Rectal smooth muscle tissue (tissue), 1 donor: ENCODE results near the gene TSN.
"Not testable (repeated sequence)": the region's sequence is repeated elsewhere in the genome, so short reads cannot be mapped to it uniquely, and the experiment has no call there.

Source experiments
- H3K27ac ChIP-seq: one replicate; pipeline ENCODE4 v1.7.0; 2013; ENCODE audit warnings: low read depth, low read length, inconsistent platforms
- H3K27me3 ChIP-seq: one replicate; pipeline ENCODE4 v1.7.0; 2013; ENCODE audit warnings: low read length; ENCODE audit not compliant: control insufficient read depth, insufficient read depth
- H3K36me3 ChIP-seq: one replicate; pipeline ENCODE4 v1.7.0; 2013; ENCODE audit warnings: low read length; ENCODE audit not compliant: control insufficient read depth, insufficient read depth
- H3K4me1 ChIP-seq: one replicate; pipeline ENCODE4 v1.7.0; 2013; ENCODE audit warnings: low read length; ENCODE audit not compliant: control insufficient read depth, insufficient read depth
- H3K4me3 ChIP-seq: one replicate; pipeline ENCODE4 v1.7.0; 2013; ENCODE audit warnings: low read length
- H3K9ac ChIP-seq: one replicate; pipeline ENCODE4 v1.7.0; 2013; ENCODE audit warnings: low read length

Gene TSN

DNA sequence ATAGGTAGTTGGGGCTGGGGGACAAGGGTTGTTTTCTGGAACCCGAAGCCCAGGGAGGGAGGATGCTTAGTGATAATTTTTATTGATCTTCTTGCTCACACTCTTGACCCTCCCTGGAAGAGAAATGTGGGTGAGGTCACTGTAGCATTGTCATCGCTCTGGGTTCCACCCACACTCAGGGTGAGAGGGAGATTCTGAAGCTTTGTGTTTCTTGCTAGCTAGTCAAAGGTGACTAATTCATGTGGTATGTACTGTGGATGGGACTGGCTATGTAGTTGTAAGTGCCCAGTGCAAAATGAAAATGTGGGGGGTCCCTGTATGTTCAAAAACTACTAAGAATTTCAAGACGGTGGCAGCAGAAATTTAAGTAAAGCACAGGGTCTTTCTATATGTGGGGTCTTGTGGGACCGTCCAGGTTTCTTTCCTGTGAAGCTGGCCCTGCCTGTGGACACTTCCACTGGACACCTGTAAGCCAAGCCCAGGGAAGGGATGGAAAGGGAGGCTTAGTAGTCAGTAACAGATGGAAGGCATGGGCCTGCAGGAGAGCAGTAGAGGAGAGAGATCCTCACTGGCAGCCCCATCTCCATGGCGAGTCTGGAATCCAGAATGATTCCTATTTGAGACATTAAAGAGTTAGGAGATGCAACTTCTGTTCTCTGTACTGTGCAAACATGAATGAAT lies 35.0 kb downstream of the TSN start:
- no peaks in the 10 kb centered on the region for H3K4me1 ChIP-seq
- no peak overlapping the region for H3K4me3 ChIP-seq
- H3K9ac ChIP-seq, result no peak overlapping the region
- H3K27ac ChIP-seq, result no peak overlapping the region
- H3K36me3 ChIP-seq, result no peaks in the 10 kb centered on the region
- H3K27me3 ChIP-seq, result no peaks in the 10 kb centered on the region

DNA sequence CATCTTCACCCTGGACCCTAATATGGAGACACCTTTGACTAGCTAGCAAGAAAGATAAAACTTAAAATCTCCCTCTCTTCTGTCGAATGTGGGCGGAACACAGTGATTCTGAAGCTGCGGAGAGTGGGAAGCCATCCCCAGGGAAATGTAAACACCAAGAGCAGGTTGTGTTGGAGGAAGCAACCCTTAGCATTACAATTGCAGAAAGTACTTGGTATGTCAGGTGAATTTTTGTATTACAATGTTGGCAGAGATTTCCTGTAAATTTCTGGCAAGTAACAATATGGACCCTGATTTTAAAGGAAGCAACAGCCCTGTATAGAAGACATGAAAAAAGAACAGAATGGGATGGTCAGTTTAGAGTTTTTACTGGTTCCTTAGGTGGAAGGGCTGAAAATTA lies 35.8 kb downstream of the TSN start:
- Histone ChIP-seq H3K4me3 (no peak overlapping the region), H3K36me3 (no peaks in the 10 kb centered on the region), H3K4me1 (no peaks in the 10 kb centered on the region), H3K27me3 (no peaks in the 10 kb centered on the region), H3K27ac (no peak overlapping the region), H3K9ac (no peak overlapping the region)

- Histone ChIP-seq H3K9ac (no peak overlapping the region), H3K4me3 (no peak overlapping the region), H3K27ac (no peak overlapping the region), H3K36me3 (no peaks in the 10 kb centered on the region), H3K4me1 (no peaks in the 10 kb centered on the region), H3K27me3 (no peaks in the 10 kb centered on the region)
These were observed 36.4 kb downstream of the TSN start for GRCh38 chr2:121791801-121792221.

DNA sequence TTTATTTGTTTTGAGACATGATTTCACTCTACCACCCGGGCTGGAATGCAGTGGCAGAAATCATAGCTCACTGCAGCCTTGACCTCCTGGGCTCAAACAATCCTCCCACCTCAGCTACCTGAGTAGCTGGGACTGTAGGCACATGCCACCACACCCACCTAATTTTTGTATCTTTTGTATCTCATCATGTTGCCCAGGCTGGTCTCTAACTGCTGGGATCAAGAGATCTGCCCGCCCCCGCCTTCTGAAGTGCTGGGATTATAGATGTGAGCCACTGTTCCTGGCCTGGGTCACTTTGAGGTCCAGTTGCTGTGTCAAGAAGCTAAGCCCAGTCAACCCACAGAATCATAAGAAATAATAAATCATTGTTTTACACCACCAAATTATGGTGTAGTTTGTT lies 38.4 kb downstream of the TSN start:
- H3K27me3 ChIP-seq, result no peaks in the 10 kb centered on the region
- H3K36me3 ChIP-seq, result no peaks in the 10 kb centered on the region
- no peaks in the 10 kb centered on the region for H3K4me1 ChIP-seq
- no peak overlapping the region for H3K4me3 ChIP-seq
- H3K27ac ChIP-seq, result no peak overlapping the region
- H3K9ac ChIP-seq, result no peak overlapping the region

- Histone ChIP-seq H3K27ac (no peak overlapping the region), H3K36me3 (no peaks in the 10 kb centered on the region), H3K4me3 (no peak overlapping the region), H3K9ac (no peak overlapping the region), H3K4me1 (no peaks in the 10 kb centered on the region), H3K27me3 (no peaks in the 10 kb centered on the region)
These were observed 38.8 kb downstream of the TSN start for GRCh38 chr2:121794233-121794632.

DNA sequence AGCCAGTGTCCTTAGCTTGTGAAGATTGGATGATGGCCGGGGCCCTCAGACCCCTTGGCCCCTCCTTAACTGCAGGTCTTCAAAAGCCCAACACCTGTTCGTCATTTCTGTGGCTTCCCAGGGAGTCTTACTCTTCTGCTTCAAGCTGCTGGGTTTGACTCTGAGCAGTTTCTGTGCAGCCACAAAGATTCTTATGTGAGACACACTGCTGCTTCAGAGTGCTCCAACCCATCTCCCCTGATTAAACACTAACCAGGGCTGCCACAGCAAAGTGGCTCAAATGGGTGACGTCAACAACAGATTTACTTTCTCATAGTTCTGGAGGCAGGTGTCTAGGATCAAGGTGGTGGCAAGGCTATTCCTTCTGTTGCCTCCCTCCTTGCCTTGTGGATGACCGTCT lies 40.8 kb downstream of the TSN start:
- no peaks in the 10 kb centered on the region for H3K27me3 ChIP-seq
- H3K9ac ChIP-seq, result no peak overlapping the region
- H3K4me3 ChIP-seq, result no peak overlapping the region
- H3K27ac ChIP-seq, result no peak overlapping the region
- no peaks in the 10 kb centered on the region for H3K36me3 ChIP-seq
- H3K4me1 ChIP-seq, result no peaks in the 10 kb centered on the region

- Histone ChIP-seq H3K27me3 (no peaks in the 10 kb centered on the region), H3K36me3 (no peaks in the 10 kb centered on the region), H3K4me1 (no peaks in the 10 kb centered on the region), H3K4me3 (no peak overlapping the region), H3K9ac (no peak overlapping the region), H3K27ac (no peak overlapping the region)
These were observed 43.2 kb downstream of the TSN start for GRCh38 chr2:121798617-121799016.

DNA sequence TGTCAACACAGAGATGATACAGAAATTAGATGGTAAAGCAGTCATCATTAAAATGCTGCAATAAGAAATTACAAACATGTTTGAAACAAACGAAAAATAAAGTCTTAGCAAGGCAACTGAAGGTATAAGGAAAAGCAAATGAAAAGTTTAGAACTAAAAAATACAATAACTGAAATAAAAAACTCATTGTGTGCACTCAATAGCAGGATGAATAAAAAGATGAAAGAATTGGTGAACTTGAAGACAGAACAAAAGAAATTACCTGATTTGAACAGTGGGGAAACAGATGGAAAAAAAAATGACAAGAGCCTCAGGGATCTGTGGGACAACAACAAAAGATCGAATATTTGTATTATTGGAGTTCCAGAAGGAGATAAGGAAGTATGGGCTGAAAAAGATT lies 46.5 kb downstream of the TSN start:
- Histone ChIP-seq H3K9ac (no peak overlapping the region), H3K4me1 (no peaks in the 10 kb centered on the region), H3K4me3 (no peak overlapping the region), H3K36me3 (no peaks in the 10 kb centered on the region), H3K27me3 (no peaks in the 10 kb centered on the region), H3K27ac (no peak overlapping the region)

DNA sequence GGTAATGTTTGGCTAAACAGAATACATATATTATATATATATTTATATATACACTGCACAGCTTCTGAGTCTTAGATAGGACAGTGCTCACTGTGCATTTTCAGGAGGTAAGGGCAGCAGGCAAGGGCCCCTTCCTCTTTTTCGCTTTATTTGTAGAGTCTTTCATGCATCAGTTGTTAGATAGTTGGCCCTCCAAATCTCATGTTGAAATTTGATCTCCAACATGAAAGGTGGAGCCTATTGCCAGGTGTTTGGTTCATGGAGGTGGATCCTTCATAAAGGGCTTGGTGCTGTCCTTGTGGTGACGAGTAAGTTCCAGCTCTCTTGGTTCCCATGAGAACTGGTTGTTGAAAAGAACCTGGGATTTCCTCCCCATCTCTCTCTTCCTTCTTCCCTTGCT lies 48.1 kb downstream of the TSN start:
- no peak overlapping the region for H3K4me3 ChIP-seq
- no peaks in the 10 kb centered on the region for H3K36me3 ChIP-seq
- no peak overlapping the region for H3K9ac ChIP-seq
- H3K27ac ChIP-seq, result no peak overlapping the region
- H3K4me1 ChIP-seq, result no peaks in the 10 kb centered on the region
- no peaks in the 10 kb centered on the region for H3K27me3 ChIP-seq

GRCh38 chr2:121804340-121804739 lies 48.9 kb downstream of the TSN start:
- H3K4me1 ChIP-seq, result no peaks in the 10 kb centered on the region
- H3K36me3 ChIP-seq, result no peaks in the 10 kb centered on the region
- no peak overlapping the region for H3K9ac ChIP-seq
- no peak overlapping the region for H3K27ac ChIP-seq
- H3K27me3 ChIP-seq, result no peaks in the 10 kb centered on the region
- no peak overlapping the region for H3K4me3 ChIP-seq

- Histone ChIP-seq H3K4me3 (no peak overlapping the region), H3K4me1 (no peaks in the 10 kb centered on the region), H3K27ac (no peak overlapping the region), H3K9ac (no peak overlapping the region), H3K36me3 (no peaks in the 10 kb centered on the region), H3K27me3 (no peaks in the 10 kb centered on the region)
These were observed 49.7 kb downstream of the TSN start for GRCh38 chr2:121804997-121805765.

GRCh38 chr2:121805766-121806143 lies 50.3 kb downstream of the TSN start:
- Histone ChIP-seq H3K27me3 (no peaks in the 10 kb centered on the region), H3K9ac (no peak overlapping the region), H3K4me3 (no peak overlapping the region), H3K27ac (no peak overlapping the region), H3K36me3 (no peaks in the 10 kb centered on the region), H3K4me1 (no peaks in the 10 kb centered on the region)

DNA sequence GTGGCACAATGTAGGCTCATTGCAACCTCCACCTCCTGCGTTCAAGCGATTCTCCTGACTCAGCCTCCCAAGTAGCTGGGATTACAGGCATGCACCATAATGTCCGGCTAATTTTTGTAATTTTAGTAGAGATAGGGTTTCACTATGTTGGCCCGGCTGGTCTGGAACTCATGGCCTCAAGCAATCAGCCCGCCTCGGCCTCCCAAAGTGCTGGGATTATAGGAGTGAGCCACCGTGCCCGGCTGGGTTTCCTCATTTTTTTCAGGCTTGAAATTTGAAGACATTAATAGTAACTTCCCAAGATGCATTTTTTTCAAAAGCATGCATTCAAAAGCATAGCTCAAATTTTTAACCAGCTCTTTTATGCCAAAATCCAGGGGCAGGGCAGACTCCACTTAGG lies 52.3 kb downstream of the TSN start:
- H3K27ac ChIP-seq, H3K27me3 ChIP-seq, H3K36me3 ChIP-seq, H3K4me1 ChIP-seq, H3K4me3 ChIP-seq, H3K9ac ChIP-seq: not testable (repeated sequence)
